GM06990 (cell line): ENCODE data around the gene APOB.

Source experiments
- DNase-seq: peaks from one replicate; pipeline ENCODE4 v3.0.0-alpha.2; 2011; ENCODE audit not compliant: insufficient read length; ENCODE audit errors: extremely low read depth
- H3K27me3 ChIP-seq: replicated peaks from 2 replicates; pipeline ENCODE4 v1.6.0; 2011; ENCODE audit warnings: low read length; ENCODE audit not compliant: control insufficient read depth, insufficient read depth
- H3K36me3 ChIP-seq: 2 replicates; pipeline ENCODE4 v1.5.1; 2011; ENCODE audit warnings: low read length; ENCODE audit not compliant: control insufficient read depth, insufficient read depth
- H3K4me3 ChIP-seq: replicated peaks from 2 replicates; pipeline ENCODE4 v1.5.1; 2011; ENCODE audit warnings: low read depth, mild to moderate bottlenecking, control low read depth, low read length
- TF ChIP-seq, protein P1 (sequence below): IDR thresholded peaks from 2 replicates; pipeline ENCODE4 v1.5.1; 2011; ENCODE audit warnings: low read length, control low read depth, mild to moderate bottlenecking, inconsistent platforms; ENCODE audit not compliant: insufficient read depth, poor library complexity, severe bottlenecking

APOB gene

DNA sequence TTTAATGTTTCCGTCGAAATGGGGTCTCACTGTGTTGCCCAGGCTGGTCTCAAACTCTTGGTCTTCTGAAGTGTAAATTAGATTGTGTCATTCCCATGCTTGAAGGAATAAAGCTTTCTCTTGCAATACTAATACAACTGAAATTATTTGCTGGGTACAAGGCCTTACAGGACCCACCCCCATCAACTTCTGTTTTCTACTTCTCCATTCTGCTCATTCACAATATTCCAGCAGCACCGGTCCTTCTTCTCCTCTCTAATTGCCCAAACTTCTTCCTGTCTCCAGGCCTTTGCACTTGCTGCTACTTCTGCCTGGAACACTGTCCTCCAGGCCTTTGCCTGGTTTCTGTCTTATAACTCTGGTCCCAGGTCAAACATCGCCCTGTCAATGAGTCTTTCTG lies 73.8 kb downstream of the APOB start:
- TF ChIP-seq, protein P1, sequence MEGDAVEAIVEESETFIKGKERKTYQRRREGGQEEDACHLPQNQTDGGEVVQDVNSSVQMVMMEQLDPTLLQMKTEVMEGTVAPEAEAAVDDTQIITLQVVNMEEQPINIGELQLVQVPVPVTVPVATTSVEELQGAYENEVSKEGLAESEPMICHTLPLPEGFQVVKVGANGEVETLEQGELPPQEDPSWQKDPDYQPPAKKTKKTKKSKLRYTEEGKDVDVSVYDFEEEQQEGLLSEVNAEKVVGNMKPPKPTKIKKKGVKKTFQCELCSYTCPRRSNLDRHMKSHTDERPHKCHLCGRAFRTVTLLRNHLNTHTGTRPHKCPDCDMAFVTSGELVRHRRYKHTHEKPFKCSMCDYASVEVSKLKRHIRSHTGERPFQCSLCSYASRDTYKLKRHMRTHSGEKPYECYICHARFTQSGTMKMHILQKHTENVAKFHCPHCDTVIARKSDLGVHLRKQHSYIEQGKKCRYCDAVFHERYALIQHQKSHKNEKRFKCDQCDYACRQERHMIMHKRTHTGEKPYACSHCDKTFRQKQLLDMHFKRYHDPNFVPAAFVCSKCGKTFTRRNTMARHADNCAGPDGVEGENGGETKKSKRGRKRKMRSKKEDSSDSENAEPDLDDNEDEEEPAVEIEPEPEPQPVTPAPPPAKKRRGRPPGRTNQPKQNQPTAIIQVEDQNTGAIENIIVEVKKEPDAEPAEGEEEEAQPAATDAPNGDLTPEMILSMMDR, result no peak
- DNase-seq, result no peak
- H3K27me3 ChIP-seq, result peaks cover 2% of the 10 kb centered on the region; the same call in 1 of the 2 replicates
- H3K36me3 ChIP-seq, result no peaks in the 10 kb centered on the region
- no peak overlapping the region for H3K4me3 ChIP-seq

DNA sequence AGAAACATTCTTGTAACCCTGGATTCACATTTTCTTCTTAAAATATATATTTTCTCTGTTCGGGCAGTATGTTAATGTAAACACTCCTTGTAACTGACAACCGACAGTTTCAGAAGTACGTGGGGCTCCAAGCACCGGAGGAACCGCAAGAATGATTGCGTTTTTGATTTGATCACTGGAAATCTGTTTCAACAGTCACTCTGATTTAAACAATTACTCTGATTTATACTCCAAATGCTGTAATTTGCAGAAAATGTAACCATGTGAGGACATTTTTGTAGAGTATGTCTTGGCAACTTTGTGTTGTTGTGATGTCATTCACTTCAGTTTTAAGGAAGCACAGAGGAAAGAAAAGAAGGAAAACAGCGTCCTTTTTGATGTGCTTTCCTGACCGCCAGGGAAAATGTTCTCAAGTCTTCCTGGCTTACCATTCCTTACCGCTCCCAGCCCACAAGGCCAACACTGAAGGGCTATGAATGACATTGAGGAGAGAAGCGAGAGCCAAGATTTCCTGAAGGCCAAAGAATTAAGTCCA lies 77.7 kb downstream of the APOB start:
- Histone ChIP-seq H3K4me3 (no peak overlapping the region), H3K27me3 (peaks cover 2% of the 10 kb centered on the region), H3K36me3 (no peaks in the 10 kb centered on the region)
- DNase-seq, result no peak
- TF ChIP-seq, protein P1, result no peak

DNA sequence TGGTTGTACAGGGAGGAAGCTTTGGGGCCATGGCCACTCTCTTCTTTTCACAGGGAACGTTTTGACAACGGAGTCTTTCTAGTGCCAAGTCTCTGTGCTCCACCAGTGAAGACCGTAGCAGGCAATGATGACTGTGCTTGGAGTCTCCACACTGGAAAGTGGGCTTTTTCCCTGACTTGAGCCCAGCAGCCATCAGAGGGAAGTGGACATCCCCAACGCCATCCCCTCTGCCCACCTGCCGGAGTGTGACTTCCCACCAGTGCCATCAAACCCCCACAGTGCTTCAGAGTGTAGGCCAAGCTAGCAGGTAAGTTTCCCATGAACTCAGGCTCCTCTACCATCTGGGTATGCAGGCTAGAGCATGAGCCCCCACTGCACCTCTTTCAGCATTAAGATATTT lies 78.7 kb downstream of the APOB start:
- H3K36me3 ChIP-seq, result no peaks in the 10 kb centered on the region
- TF ChIP-seq, protein P1, result no peak
- no peak for DNase-seq
- peaks cover 2% of the 10 kb centered on the region for H3K27me3 ChIP-seq
- no peak overlapping the region for H3K4me3 ChIP-seq

DNA sequence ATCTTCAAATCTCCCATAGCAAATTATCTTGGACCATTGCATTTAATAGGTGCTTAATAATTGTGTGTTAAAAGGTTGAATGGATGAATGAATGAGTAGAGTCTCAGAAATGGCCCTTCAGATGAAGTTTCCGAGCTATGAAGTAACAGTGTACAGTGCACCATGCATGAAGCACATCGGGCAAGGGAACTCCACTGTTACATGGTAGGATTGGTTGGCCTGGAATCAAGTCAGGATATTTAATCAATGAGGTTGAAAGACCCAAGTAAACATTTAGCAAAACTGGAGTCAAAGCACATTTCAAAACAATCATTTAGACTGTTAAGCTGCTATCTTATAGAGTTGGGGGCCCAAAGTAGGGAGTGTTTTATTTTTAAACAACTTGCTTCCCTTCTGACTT lies 80.0 kb downstream of the APOB start:
- Histone ChIP-seq H3K36me3 (no peaks in the 10 kb centered on the region), H3K4me3 (no peak overlapping the region), H3K27me3 (peaks cover 2% of the 10 kb centered on the region)
- DNase-seq, result no peak
- TF ChIP-seq, protein P1, result no peak

DNA sequence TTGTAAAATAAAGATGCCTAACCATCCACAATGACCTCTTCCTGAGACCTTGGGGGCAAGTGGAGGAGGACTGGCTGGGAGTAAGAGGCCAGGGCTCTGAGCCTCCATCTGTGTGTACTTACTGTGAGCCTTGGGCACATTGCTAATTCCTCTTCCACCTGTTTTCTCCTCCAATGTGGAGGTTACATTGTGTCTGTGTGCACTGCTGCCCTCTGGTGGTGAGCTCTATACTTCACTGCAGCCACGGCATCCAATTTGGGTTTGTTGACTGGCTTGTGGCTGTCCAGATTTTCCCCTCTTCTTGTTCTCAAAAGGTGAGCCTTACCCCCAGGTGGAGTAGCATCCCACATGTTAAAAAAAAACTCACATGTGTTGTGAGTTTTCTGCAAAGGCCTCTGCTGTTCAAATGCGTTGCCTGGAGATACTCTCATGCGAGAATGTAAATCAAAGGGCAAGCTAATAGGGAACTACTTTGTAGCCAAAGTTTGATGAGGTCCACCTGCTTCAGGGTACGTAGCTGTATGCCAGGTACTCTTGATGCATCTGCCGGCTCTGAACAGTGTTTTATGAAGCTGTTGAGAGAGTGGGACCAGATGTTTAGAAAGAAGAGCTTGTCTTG lies 80.8 kb downstream of the APOB start:
- DNase-seq, result no peak
- peaks cover 2% of the 10 kb centered on the region for H3K27me3 ChIP-seq
- TF ChIP-seq, protein P1, result peak; percentile 79
- H3K4me3 ChIP-seq, result no peak overlapping the region
- H3K36me3 ChIP-seq, result no peaks in the 10 kb centered on the region
